GM18868 (cell line): ENCODE results near the gene MAP7D3.
A peak's percentile ranks its signal among the peaks of the same experiment; 100 is the strongest.
"Not testable (repeated sequence)": the region's sequence is repeated elsewhere in the genome, so short reads cannot be mapped to it uniquely, and the experiment has no call there.

ENCODE experiments used
- ATAC-seq: cut with Tn5 transposase; IDR thresholded peaks from one replicate; pipeline ENCODE4 v1.9.1; 2021; ENCODE audit warnings: mild to moderate bottlenecking, moderate library complexity; ENCODE audit not compliant: unreplicated experiment

The MAP7D3 gene

GRCh38 chrX:136250191-136251040 lies 784 bp downstream of the MAP7D3 start:
- peak; percentile 32 for ATAC-seq

GRCh38 chrX:136246201-136246600 lies 5.0 kb downstream of the MAP7D3 start:
- ATAC-seq, result no peak

- not testable (repeated sequence) for ATAC-seq
Measured at GRCh38 chrX:136237849-136238248, 13.4 kb downstream of the MAP7D3 start.

GRCh38 chrX:136237074-136237473 lies 14.1 kb downstream of the MAP7D3 start:
- ATAC-seq, result no peak

- peak; percentile 63 for ATAC-seq
Measured at GRCh38 chrX:136228839-136229207, 22.4 kb downstream of the MAP7D3 start.

- peak; percentile 72 for ATAC-seq
Measured at GRCh38 chrX:136227948-136228838, 23.0 kb downstream of the MAP7D3 start.

GRCh38 chrX:136227074-136227473 lies 24.1 kb downstream of the MAP7D3 start:
- no peak for ATAC-seq

GRCh38 chrX:136221851-136222513 lies 29.2 kb downstream of the MAP7D3 start:
- no peak for ATAC-seq

GRCh38 chrX:136220951-136221350 lies 30.2 kb downstream of the MAP7D3 start:
- ATAC-seq, result no peak

GRCh38 chrX:136220540-136220939 lies 30.7 kb downstream of the MAP7D3 start:
- ATAC-seq, result no peak

- ATAC-seq, result no peak
Measured at GRCh38 chrX:136219893-136220292, 31.3 kb downstream of the MAP7D3 start.

GRCh38 chrX:136215559-136215958 lies 35.6 kb downstream of the MAP7D3 start:
- ATAC-seq, result no peak

GRCh38 chrX:136214551-136214950 lies 36.6 kb downstream of the MAP7D3 start:
- no peak for ATAC-seq

GRCh38 chrX:136212557-136213111 lies 38.6 kb downstream of the MAP7D3 start:
- ATAC-seq, result no peak

- no peak for ATAC-seq
Measured at GRCh38 chrX:136211766-136212556, 39.2 kb downstream of the MAP7D3 start.

GRCh38 chrX:136210806-136211205 lies 40.4 kb downstream of the MAP7D3 start:
- ATAC-seq, result no peak

- ATAC-seq, result no peak
Measured at GRCh38 chrX:136210243-136210642, 41.0 kb downstream of the MAP7D3 start.

- no peak for ATAC-seq
Measured at GRCh38 chrX:136209751-136210150, 41.4 kb downstream of the MAP7D3 start.

- no peak for ATAC-seq
Measured at GRCh38 chrX:136209016-136209738, 42.0 kb downstream of the MAP7D3 start.

GRCh38 chrX:136207546-136207945 lies 43.7 kb downstream of the MAP7D3 start:
- no peak for ATAC-seq
